IPS-NIHi11 (cell line): ENCODE results near the gene RBM4.
A peak's percentile ranks its signal among the peaks of the same experiment; 100 is the strongest.

Source experiments
- DNase-seq: peaks from one replicate; pipeline ENCODE4 v3.0.0; 2012; ENCODE audit warnings: mixed read lengths, low spot score

The RBM4 gene

GRCh38 chr11:66688561-66689534 lies 50.3 kb downstream of the RBM4 start:
- no peak for DNase-seq

- no peak for DNase-seq
Observed at GRCh38 chr11:66689661-66690590, 51.4 kb downstream of the RBM4 start.

- DNase-seq = no peak
Observed at GRCh38 chr11:66691311-66691980, 52.9 kb downstream of the RBM4 start.

DNA sequence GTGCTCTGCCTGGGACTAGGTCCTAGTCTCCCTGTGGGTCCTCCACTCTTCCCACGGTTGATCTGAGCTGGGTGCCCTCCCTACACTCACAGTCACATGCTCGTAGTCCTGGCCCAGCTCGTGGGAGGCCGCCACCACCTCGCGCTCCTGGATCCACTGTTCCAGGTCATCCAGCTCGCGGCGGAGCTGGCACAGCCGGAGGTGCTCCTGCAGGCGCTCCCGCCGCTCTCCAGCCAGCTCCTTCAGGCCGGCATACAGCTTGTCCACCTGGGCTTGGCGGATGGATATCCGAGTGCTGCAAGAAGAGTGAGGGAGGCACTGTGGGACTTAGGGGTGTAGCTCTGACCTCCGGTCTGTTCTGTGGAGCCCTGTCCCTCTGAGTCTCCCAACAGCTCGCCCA lies 53.9 kb downstream of the RBM4 start:
- DNase-seq = no peak

DNA sequence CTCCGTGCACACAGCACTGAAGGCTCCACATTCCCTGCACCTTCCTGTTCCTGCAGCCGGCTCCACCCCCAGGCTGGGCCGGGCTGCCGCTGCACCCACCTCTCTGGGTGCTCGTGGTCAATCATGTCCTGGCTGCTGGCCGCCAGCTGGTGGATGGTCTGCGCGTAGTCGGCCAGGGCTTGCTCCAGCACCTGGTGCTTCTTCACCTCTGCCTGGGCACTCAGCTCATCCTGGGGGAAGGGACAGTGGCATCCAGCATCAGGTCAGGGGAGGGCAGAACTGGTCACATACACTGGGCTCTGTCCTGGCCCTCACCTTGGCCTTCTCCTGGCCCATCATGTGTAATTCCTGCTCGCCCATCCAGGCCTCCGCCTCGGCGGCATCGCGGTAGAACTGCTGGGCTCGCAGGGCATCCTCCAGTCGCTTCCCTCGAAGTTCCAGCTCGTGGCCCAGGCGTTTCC lies 54.4 kb downstream of the RBM4 start:
- DNase-seq = no peak

DNA sequence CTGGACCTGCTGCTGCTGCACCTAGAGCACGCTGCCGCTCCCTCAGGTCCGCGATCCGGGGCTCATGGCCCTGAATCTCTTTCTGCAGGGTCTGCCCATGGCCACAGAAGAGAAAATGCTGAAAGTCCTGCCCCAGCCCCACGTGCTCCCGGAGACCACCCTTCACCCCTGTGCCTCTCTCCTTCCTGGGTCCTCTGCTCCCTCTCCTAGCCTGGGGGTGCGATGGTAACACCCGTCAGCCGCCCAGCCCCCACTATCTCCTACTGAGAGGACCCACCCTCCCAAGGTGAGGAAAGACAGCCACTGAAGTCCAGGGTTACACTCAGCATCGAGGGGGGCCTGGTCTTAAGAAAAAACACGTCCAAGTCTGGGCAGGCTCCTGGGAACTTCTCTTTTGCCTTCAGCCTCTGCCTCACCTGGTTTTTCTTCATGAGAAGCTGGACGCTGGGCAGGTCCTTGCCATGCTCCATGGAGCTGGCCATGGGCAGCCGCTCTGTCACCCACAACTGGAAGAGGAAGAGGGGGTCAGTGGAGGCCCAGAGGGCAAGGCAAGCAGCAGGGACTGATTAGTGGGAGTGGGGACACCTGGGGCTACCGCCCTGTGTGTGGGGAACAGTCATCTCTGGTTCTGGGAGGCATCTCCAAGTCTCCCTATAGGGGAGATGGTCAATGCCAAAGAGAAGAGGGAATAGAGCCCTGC lies 55.0 kb downstream of the RBM4 start:
- no peak for DNase-seq

DNA sequence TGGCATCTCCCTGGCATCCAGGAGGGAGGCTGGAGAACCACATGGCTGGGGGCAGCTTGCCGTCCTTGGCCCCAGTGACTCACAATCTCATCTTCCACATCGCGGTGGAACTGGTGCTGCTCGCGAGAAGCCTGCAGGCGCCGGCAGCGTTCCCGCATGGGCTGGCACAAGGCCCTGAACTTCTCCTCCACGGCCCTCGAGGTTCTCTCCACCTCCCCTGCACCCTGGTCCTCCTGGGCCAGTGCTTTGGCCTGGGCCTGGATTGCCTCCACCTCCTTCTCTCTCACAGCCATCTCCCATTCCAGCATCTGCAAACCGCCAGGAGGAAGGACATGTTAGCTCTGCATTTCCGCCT lies 55.5 kb downstream of the RBM4 start:
- no peak for DNase-seq

DNA sequence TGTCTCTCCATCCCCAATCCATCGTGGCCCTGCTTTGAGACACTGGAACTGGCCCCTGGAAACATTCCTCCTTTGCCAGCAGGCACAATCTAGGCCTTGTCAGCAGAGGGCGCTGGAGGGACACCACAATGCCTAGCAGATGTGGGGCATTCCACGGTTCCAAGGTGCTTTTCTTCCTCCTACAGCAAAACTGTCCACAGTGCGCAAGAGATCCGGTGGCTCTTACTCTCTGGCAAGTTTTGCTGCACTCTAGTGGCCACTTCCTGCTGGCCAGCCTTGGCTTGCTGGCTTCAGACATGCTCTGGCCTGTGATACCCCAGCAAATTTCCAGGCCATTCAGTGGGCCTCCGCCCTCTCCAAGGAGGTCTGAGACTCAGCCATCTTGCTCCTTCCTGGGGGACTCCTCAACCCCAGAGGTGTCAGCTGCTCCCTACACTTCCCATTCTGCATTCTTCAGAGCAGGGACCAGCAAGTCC lies 56.3 kb downstream of the RBM4 start:
- DNase-seq = peak; percentile 92
